Measurements from ENCODE around the gene TSACC.
A peak's percentile ranks its signal among the peaks of the same experiment; 100 is the strongest.

Gene TSACC

GRCh38 chr1:156376146-156376545 is 37.8 kb downstream of the TSACC start:
- DNase-seq (ENCODE audit: low read depth in 2 of 2) = no peak

GRCh38 chr1:156376958-156377919 is 38.9 kb downstream of the TSACC start:
- no peak for DNase-seq (ENCODE audit: low read depth in 2 of 2)

GRCh38 chr1:156378557-156378956 is 40.2 kb downstream of the TSACC start:
- no peak for DNase-seq (ENCODE audit: low read depth in 2 of 2)

- no peak for DNase-seq (ENCODE audit: low read depth in 2 of 2)
Observed at GRCh38 chr1:156379420-156380165, 41.3 kb downstream of the TSACC start.

- no peak for DNase-seq (ENCODE audit: low read depth in 2 of 2)
Observed at GRCh38 chr1:156382561-156382960, 44.2 kb downstream of the TSACC start.

- no peak for DNase-seq (ENCODE audit: low read depth in 2 of 2)
Observed at GRCh38 chr1:156383023-156383422, 44.7 kb downstream of the TSACC start.

- no peak for DNase-seq (ENCODE audit: low read depth in 2 of 2)
Observed at GRCh38 chr1:156384007-156384406, 45.7 kb downstream of the TSACC start.

- no peak for DNase-seq (ENCODE audit: low read depth in 2 of 2)
Observed at GRCh38 chr1:156384658-156385057, 46.3 kb downstream of the TSACC start.

GRCh38 chr1:156385534-156386031 is 47.3 kb downstream of the TSACC start:
- peak in 1 of 2 experiments; percentile 29 for DNase-seq (ENCODE audit: low read depth in 2 of 2)

GRCh38 chr1:156386134-156386901 is 48.0 kb downstream of the TSACC start:
- DNase-seq (ENCODE audit: low read depth in 2 of 2) = no peak

GRCh38 chr1:156386949-156387869 is 48.9 kb downstream of the TSACC start:
- no peak for DNase-seq (ENCODE audit: low read depth in 2 of 2)

- DNase-seq (ENCODE audit: low read depth in 2 of 2) = no peak
Observed at GRCh38 chr1:156387870-156388173, 49.5 kb downstream of the TSACC start.

GRCh38 chr1:156388174-156389137 is 50.1 kb downstream of the TSACC start:
- no peak for DNase-seq (ENCODE audit: low read depth in 2 of 2)

GRCh38 chr1:156389311-156389710 is 51.0 kb downstream of the TSACC start:
- no peak for DNase-seq (ENCODE audit: low read depth in 2 of 2)

GRCh38 chr1:156390469-156391365 is 52.4 kb downstream of the TSACC start:
- DNase-seq (ENCODE audit: low read depth in 2 of 2) = no peak

- no peak for DNase-seq (ENCODE audit: low read depth in 2 of 2)
Observed at GRCh38 chr1:156391366-156391677, 53.0 kb downstream of the TSACC start.

GRCh38 chr1:156391701-156392100 is 53.4 kb downstream of the TSACC start:
- no peak for DNase-seq (ENCODE audit: low read depth in 2 of 2)

GRCh38 chr1:156392452-156392853 is 54.1 kb downstream of the TSACC start:
- DNase-seq (ENCODE audit: low read depth in 2 of 2) = no peak

GRCh38 chr1:156393095-156393494 is 54.8 kb downstream of the TSACC start:
- no peak for DNase-seq (ENCODE audit: low read depth in 2 of 2)
